DND-41 (cell line): ENCODE measurements around the gene LARP4B.

Experiments
- EZH2 ChIP-seq: IDR thresholded peaks from 3 replicates; pipeline ENCODE4 v1.6.1; 2012; ENCODE audit warnings: borderline replicate concordance, low read depth, mild to moderate bottlenecking, moderate library complexity, low read length, inconsistent platforms; ENCODE audit not compliant: severe bottlenecking
- TF ChIP-seq, protein P1 (sequence below): IDR thresholded peaks from 2 replicates; pipeline ENCODE4 v1.5.1; 2012; ENCODE audit warnings: borderline replicate concordance, low read length, moderate library complexity, mild to moderate bottlenecking; ENCODE audit not compliant: poor library complexity, severe bottlenecking; ENCODE audit errors: extremely low read depth

DNA sequence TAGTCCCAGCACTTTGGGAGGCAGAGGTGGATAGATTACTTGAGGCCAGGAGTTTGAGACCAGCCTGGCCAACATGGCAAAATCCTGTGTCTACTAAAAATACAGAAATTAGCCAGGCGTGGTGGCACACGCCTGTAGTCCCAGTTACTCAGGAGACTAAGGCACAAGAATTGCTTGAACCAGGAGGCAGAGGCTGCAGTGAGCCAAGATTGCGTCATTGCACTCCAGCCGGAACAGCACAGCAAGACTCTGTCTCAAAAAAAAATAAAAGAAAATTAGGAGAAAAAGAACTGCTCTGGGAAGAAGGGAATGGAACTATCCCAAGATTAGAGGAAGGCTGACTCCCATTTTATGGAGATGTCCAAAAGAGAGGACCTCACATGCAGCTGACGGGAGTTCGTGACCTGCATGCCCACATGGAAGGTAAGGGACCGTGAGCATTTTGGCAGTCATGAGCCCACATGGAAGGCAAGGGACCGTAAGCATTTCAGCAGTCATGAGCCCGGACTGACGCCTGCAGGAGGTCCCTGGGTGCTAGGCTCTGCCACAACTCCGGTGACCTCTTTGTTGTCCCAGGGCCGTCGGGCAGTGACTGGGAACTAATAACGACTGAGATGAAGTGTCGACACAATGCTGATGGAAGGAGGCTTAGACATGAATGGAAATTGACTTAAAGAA, 38.1 kb upstream of the LARP4B start:
- TF ChIP-seq, protein P1, sequence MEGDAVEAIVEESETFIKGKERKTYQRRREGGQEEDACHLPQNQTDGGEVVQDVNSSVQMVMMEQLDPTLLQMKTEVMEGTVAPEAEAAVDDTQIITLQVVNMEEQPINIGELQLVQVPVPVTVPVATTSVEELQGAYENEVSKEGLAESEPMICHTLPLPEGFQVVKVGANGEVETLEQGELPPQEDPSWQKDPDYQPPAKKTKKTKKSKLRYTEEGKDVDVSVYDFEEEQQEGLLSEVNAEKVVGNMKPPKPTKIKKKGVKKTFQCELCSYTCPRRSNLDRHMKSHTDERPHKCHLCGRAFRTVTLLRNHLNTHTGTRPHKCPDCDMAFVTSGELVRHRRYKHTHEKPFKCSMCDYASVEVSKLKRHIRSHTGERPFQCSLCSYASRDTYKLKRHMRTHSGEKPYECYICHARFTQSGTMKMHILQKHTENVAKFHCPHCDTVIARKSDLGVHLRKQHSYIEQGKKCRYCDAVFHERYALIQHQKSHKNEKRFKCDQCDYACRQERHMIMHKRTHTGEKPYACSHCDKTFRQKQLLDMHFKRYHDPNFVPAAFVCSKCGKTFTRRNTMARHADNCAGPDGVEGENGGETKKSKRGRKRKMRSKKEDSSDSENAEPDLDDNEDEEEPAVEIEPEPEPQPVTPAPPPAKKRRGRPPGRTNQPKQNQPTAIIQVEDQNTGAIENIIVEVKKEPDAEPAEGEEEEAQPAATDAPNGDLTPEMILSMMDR: no peak
- TF ChIP-seq EZH2: no peak
